ENCODE measurements around the gene TUBG1. TPM values are rescaled to one million over a fixed set of nuclear protein-coding genes. Genes with fewer than 3 reads are reported as not detected.

The TUBG1 gene
- total and polyA plus RNA-seq, 9 of the 15 experiments (the other 6 are each of a cell fraction or from before 2014, with no cell fraction given), result 33.1 to 147 (median 66.0) TPM

DNA sequence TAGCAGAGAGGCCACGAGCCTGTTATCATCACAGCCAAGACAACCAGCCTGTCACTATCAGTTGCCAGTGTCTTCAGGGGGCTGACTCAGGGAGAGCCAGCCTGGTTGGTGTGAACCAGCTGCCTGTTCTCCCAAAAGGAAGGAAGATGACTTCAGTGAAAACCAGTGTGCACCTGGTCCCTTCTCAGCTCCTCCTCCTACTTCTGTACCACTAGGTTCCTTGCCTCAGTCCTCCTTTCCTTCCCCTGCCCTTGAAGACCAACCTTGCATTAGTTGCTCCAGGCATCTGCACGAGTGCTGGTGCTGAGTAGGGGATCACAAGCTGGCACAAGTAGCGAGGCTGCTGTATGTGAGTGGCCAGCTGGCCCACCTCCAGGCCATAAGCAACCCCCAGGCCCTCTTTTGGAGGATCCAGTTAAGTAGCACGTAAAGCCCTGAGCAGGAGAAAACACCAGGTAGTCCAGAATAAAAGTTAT lies 8.5 kb downstream of the TUBG1 start:
- no TSS peak for BruUV-seq (replicated peaks)
- in situ Hi-C loops (cut with MboI), result no loop called here
- Histone ChIP-seq H3K4me3 (no peak overlapping the region), H3K36me3 (ENCODE audit: control insufficient read depth, insufficient read depth, low read length) (peaks cover 30% of the 10 kb centered on the region; the same call in 2 of the 3 replicates), H3K4me2 (ENCODE audit: insufficient read depth, low read length) (peak overlapping the region; percentile 35), H3K9me1 (ENCODE audit: control insufficient read depth, insufficient read depth, low read length) (no peaks in the 10 kb centered on the region), H3K9me3 (replicated peaks; ENCODE audit: control insufficient read depth, insufficient read depth, low read depth, low read length) (no peaks in the 10 kb centered on the region), H2AFZ (ENCODE audit: low read depth, low read length) (no peak overlapping the region), H3K79me2 (ENCODE audit: control insufficient read depth, insufficient read depth, low read length) (no peaks in the 10 kb centered on the region), H3K27me3 (ENCODE audit: control insufficient read depth in 2 of 2, insufficient read depth in 2 of 2, low read length in 2 of 2) (no peaks in the 10 kb centered on the region), H3K27ac (ENCODE audit: extremely low read depth, low read depth, low read length) (no peak overlapping the region; the same call in 2 of the 3 replicates), H4K20me1 (replicated peaks; ENCODE audit: control insufficient read depth, insufficient read depth, low read length) (no peaks in the 10 kb centered on the region), H3K4me1 (replicated peaks in 1 of 2; ENCODE audit: control insufficient read depth in 2 of 2, insufficient read depth in 2 of 2, low read length in 2 of 2) (peaks cover 17 to 26% of the 10 kb centered on the region in 2 experiments; a peak in 4 of 5 replicates), H3K9ac (ENCODE audit: insufficient read depth in 1 of 2, low read depth in 2 of 2, low read length in 2 of 2) (peak overlapping the region in 1 of 2 experiments; percentile 30; a peak in 1 of 4 replicates)
- CTCF ChIA-PET (ENCODE audit: low intra/inter-chr PET ratio), result interaction anchor here (0.6 kb wide), 1 partner anchor 156 kb away, joined by 3 read pairs; no protein-coding TSS in a partner anchor
- peak; percentile 38 to 72 (median 59) for DNase-seq (ENCODE audit: extremely low read depth in 1 of 4, low spot score in 3 of 4)
- 43% methylated on average over 4 of the region's 4 CpGs for WGBS (ENCODE audit: insufficient coverage, low coverage, missing lambda C conversion rate)
- FAIRE-seq, result peak; percentile 83
- ATAC-seq, result peak; percentile 62
- POLR2A ChIA-PET, result interaction anchor here (0.6 to 3.5 kb wide), 8 partner anchors 9 to 206 kb away, joined by 3 to 31 read pairs (median 3); partner anchors contain the start of genes PLEKHH3, RETREG3 and TUBG1
- intact Hi-C loops (cut with micrococcal nuclease), result loop anchor here (2.0 kb wide), 1 partner anchor 61 kb away; no protein-coding TSS in a partner anchor
- TF ChIP-seq, protein P1, sequence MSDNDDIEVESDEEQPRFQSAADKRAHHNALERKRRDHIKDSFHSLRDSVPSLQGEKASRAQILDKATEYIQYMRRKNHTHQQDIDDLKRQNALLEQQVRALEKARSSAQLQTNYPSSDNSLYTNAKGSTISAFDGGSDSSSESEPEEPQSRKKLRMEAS (CRISPR knock-in tag; IDR thresholded peaks at IDR 0.05), result 0 out of 2 replicates have a peak, but pooled peaks have one; percentile 15
- TF ChIP-seq ZNF175 (CRISPR knock-in tag; IDR thresholded peaks at IDR 0.05; ENCODE audit: low read depth) (no peak), NCOA1 (IDR thresholded peaks at IDR 0.05; ENCODE audit: low read depth) (no peak), NCOR1 (IDR thresholded peaks at IDR 0.05) (peak; percentile 64), GABPA (tag; conservative IDR thresholded peaks at IDR 0.05; ENCODE audit: low read depth) (no peak), CBFA2T3 (IDR thresholded peaks at IDR 0.05) (peak; percentile 88), FOSL1 (tag; conservative IDR thresholded peaks at IDR 0.05) (0 out of 2 replicates have a peak, but pooled peaks have one; percentile 16), TAF1 (IDR thresholded peaks at IDR 0.05; ENCODE audit: control insufficient read depth, extremely low read depth, insufficient read depth, low read length, severe bottlenecking) (peak; percentile 9), NBN (IDR thresholded peaks at IDR 0.05; ENCODE audit: low read depth) (no peak), CBFA2T2 (conservative IDR thresholded peaks at IDR 0.05) (peak; percentile 83), TAL1 (IDR thresholded peaks at IDR 0.05) (peak; percentile 61; the same call in 1 of the 2 replicates), NFIC (IDR thresholded peaks at IDR 0.05) (peak; percentile 48), NFYB (IDR thresholded peaks at IDR 0.05; ENCODE audit: extremely low read depth, insufficient read length) (no peak), TCF3 (CRISPR knock-in tag; IDR thresholded peaks at IDR 0.05) (peak; percentile 69), CTBP1 (IDR thresholded peaks at IDR 0.05; ENCODE audit: borderline replicate concordance) (peak; percentile 28; the same call in 1 of the 2 replicates), ARID1B (IDR thresholded peaks at IDR 0.05) (peak; percentile 62), KLF16 (IDR thresholded peaks at IDR 0.05) (peak; percentile 37; the same call in 1 of the 2 replicates), EP300 (IDR thresholded peaks at IDR 0.05; ENCODE audit: low read length) (peak; percentile 32; the same call in 1 of the 2 replicates), TRIM24 (IDR thresholded peaks at IDR 0.05) (0 out of 4 replicates have a peak, but pooled peaks of 1 of the 2 experiments have one; percentile 25), SIRT6 (IDR thresholded peaks at IDR 0.05; ENCODE audit: low read depth, low read length) (no peak)
- TF ChIP-seq, protein P2, sequence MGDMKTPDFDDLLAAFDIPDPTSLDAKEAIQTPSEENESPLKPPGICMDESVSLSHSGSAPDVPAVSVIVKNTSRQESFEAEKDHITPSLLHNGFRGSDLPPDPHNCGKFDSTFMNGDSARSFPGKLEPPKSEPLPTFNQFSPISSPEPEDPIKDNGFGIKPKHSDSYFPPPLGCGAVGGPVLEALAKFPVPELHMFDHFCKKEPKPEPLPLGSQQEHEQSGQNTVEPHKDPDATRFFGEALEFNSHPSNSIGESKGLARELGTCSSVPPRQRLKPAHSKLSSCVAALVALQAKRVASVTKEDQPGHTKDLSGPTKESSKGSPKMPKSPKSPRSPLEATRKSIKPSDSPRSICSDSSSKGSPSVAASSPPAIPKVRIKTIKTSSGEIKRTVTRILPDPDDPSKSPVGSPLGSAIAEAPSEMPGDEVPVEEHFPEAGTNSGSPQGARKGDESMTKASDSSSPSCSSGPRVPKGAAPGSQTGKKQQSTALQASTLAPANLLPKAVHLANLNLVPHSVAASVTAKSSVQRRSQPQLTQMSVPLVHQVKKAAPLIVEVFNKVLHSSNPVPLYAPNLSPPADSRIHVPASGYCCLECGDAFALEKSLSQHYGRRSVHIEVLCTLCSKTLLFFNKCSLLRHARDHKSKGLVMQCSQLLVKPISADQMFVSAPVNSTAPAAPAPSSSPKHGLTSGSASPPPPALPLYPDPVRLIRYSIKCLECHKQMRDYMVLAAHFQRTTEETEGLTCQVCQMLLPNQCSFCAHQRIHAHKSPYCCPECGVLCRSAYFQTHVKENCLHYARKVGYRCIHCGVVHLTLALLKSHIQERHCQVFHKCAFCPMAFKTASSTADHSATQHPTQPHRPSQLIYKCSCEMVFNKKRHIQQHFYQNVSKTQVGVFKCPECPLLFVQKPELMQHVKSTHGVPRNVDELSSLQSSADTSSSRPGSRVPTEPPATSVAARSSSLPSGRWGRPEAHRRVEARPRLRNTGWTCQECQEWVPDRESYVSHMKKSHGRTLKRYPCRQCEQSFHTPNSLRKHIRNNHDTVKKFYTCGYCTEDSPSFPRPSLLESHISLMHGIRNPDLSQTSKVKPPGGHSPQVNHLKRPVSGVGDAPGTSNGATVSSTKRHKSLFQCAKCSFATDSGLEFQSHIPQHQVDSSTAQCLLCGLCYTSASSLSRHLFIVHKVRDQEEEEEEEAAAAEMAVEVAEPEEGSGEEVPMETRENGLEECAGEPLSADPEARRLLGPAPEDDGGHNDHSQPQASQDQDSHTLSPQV (IDR thresholded peaks at IDR 0.05), result 0 out of 2 replicates have a peak, but pooled peaks have one; percentile 18
